MM.1S (cell line): ENCODE results near the gene PLEK2.
"Not testable (repeated sequence)": the region's sequence is repeated elsewhere in the genome, so short reads cannot be mapped to it uniquely, and the experiment has no call there.

ENCODE experiments used
- DNase-seq: peaks from one replicate; pipeline ENCODE4 v3.0.0-alpha.2; 2015
- H2AFZ ChIP-seq: fragments of 300-600 bp; sonication (generic); 2 replicates; pipeline ENCODE4 v1.6.0; 2016; ENCODE audit warnings: antibody characterized with exemption, low read length
- H3F3A ChIP-seq: fragments of 300-600 bp; sonication (generic); 2 replicates; pipeline ENCODE4 v1.6.1; 2016; ENCODE audit warnings: mild to moderate bottlenecking, antibody characterized with exemption, low read length, moderate library complexity, mixed read lengths; ENCODE audit not compliant: insufficient read depth
- H3K27ac ChIP-seq: fragments of 300-600 bp; sonication (generic); 2 replicates; pipeline ENCODE4 v1.5.1; 2016; ENCODE audit warnings: mild to moderate bottlenecking, low read length
- H3K27me3 ChIP-seq: fragments of 300-600 bp; sonication (generic); replicated peaks from 2 replicates; pipeline ENCODE4 v1.6.0; 2016; ENCODE audit warnings: low read length; ENCODE audit not compliant: insufficient read depth
- H3K36me3 ChIP-seq: fragments of 300-600 bp; sonication (generic); replicated peaks from 2 replicates; pipeline ENCODE4 v1.6.1; 2016; ENCODE audit warnings: mild to moderate bottlenecking, low read length, mixed read lengths; ENCODE audit not compliant: insufficient read depth
- H3K4me1 ChIP-seq: fragments of 300-600 bp; sonication (generic); 2 replicates; pipeline ENCODE4 v1.6.1; 2016; ENCODE audit warnings: low read length, mixed read lengths
- H3K4me2 ChIP-seq: fragments of 300-600 bp; sonication (generic); 2 replicates; pipeline ENCODE4 v1.6.0; 2016; ENCODE audit warnings: low read depth, low read length
- H3K4me3 ChIP-seq: fragments of 300-600 bp; sonication (generic); 2 replicates; pipeline ENCODE4 v1.5.1; 2016; ENCODE audit warnings: low read length, mixed read lengths
- H3K79me2 ChIP-seq: fragments of 300-600 bp; sonication (generic); 2 replicates; pipeline ENCODE4 v1.6.1; 2016; ENCODE audit warnings: mixed run types, low read length, mixed read lengths
- H3K9ac ChIP-seq: fragments of 300-600 bp; sonication (generic); 2 replicates; pipeline ENCODE4 v1.6.1; 2016; ENCODE audit warnings: low read length, mixed read lengths
- H3K9me2 ChIP-seq: fragments of 300-600 bp; sonication (generic); replicated peaks from 2 replicates; pipeline ENCODE4 v1.6.1; 2016; ENCODE audit warnings: mild to moderate bottlenecking, low read length, mixed read lengths; ENCODE audit not compliant: insufficient read depth
- H3K9me3 ChIP-seq: fragments of 300-600 bp; sonication (generic); replicated peaks from 2 replicates; pipeline ENCODE4 v1.6.1; 2016; ENCODE audit warnings: mild to moderate bottlenecking, low read length, mixed read lengths; ENCODE audit not compliant: insufficient read depth
- H4K20me1 ChIP-seq: fragments of 300-600 bp; sonication (generic); 2 replicates; pipeline ENCODE4 v1.6.1; 2016; ENCODE audit warnings: mild to moderate bottlenecking, low read length, moderate library complexity, mixed read lengths; ENCODE audit not compliant: insufficient read depth
- EZH2 ChIP-seq: fragments of 300-600 bp; sonication (generic); optimal IDR thresholded peaks from 2 replicates; pipeline ENCODE3; 2017; ENCODE audit warnings: low read depth, mild to moderate bottlenecking, antibody characterized with exemption, low read length, mixed read lengths
- EZH2phosphoT487 ChIP-seq: fragments of 300-600 bp; sonication (generic); IDR thresholded peaks from 2 replicates; pipeline ENCODE4 v1.6.1; 2018; ENCODE audit warnings: antibody characterized with exemption, low read length
- TF ChIP-seq, protein P1 (sequence below): fragments of 300-600 bp; sonication (generic); IDR thresholded peaks from 2 replicates; pipeline ENCODE4 v1.5.1; 2016; ENCODE audit warnings: antibody characterized with exemption, low read length, mixed read lengths

PLEK2 gene

DNA sequence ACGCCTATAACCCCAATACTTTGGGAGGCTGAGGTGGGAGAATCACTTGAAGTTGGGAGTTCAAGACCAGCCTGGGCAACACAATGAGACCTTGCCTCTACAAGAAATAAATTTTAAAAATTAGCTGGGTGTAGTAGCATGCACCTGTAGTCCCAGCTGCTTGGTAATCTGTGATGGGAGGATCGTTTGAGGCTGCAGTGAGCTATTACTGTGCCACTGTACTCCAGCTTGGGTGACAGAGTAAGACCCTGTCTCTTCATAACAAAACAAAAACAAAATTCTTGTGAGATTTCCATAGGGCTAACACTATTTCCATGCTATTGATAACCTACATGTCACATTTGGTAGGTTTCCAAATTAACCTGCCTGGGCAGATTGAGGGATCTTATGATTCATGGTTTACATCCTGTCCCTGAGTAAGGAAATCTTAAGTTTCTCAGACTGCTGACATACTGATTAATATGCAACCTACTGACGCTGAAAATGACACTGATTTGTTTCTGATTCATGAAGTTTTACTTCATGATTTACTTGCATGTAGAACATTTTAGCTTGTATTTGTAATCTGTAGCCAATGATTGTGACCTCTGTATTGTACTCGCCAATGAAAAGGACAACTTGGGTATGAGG is 68.2 kb downstream of the PLEK2 start:
- TF ChIP-seq, protein P1, sequence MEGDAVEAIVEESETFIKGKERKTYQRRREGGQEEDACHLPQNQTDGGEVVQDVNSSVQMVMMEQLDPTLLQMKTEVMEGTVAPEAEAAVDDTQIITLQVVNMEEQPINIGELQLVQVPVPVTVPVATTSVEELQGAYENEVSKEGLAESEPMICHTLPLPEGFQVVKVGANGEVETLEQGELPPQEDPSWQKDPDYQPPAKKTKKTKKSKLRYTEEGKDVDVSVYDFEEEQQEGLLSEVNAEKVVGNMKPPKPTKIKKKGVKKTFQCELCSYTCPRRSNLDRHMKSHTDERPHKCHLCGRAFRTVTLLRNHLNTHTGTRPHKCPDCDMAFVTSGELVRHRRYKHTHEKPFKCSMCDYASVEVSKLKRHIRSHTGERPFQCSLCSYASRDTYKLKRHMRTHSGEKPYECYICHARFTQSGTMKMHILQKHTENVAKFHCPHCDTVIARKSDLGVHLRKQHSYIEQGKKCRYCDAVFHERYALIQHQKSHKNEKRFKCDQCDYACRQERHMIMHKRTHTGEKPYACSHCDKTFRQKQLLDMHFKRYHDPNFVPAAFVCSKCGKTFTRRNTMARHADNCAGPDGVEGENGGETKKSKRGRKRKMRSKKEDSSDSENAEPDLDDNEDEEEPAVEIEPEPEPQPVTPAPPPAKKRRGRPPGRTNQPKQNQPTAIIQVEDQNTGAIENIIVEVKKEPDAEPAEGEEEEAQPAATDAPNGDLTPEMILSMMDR: no peak
- TF ChIP-seq EZH2phosphoT487 (no peak), EZH2 (no peak)
- Histone ChIP-seq H2AFZ (no peak overlapping the region), H3K4me3 (no peak overlapping the region), H3K79me2 (no peaks in the 10 kb centered on the region), H3K9me3 (no peaks in the 10 kb centered on the region), H3K4me2 (no peak overlapping the region), H3F3A (no peaks in the 10 kb centered on the region), H3K9me2 (no peaks in the 10 kb centered on the region), H3K27ac (no peak overlapping the region), H4K20me1 (no peaks in the 10 kb centered on the region), H3K36me3 (no peaks in the 10 kb centered on the region), H3K27me3 (no peaks in the 10 kb centered on the region), H3K4me1 (no peaks in the 10 kb centered on the region), H3K9ac (no peak overlapping the region)
- no peak for DNase-seq

DNA sequence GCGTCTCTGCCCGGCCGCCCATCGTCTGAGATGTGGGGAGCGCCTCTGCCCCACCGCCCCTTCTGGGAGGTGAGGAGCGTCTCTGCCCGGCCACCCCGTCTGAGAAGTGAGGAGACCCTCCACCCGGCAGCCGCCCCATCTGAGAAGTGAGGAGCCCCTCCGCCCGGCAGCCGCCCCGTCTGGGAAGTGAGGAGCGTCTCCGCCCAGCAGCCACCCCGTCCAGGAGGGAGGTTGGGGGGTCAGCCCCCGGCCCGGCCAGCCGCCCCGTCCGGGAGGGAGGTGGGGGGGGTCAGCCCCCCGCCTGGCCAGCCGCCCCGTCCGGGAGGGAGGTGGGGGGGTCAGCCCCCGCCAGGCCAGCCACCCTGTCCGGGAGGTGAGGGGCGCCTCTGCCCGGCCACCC is 70.7 kb downstream of the PLEK2 start:
- H3K27me3 ChIP-seq, H3K4me1 ChIP-seq, DNase-seq, H3K27ac ChIP-seq, H2AFZ ChIP-seq, H4K20me1 ChIP-seq, H3K9me2 ChIP-seq, H3K9ac ChIP-seq, H3K4me3 ChIP-seq, H3K9me3 ChIP-seq, H3K4me2 ChIP-seq, H3K79me2 ChIP-seq, H3F3A ChIP-seq, H3K36me3 ChIP-seq: not testable (repeated sequence)
